HEK293 (cell line): Measurements from ENCODE around the gene MEOX1.
A peak's percentile ranks its signal among the peaks of the same experiment; 100 is the strongest.

Experiments used
- CTCF ChIA-PET: fragments of 350-600 bp; formaldehyde crosslinking; extraction: SDS; loops from one replicate; lab custom pipeline; 2021; ENCODE audit warnings: antibody characterized with exemption; lab: Yijun Ruan, JAX
- POLR2A ChIA-PET: fragments of 300-600 bp; formaldehyde crosslinking; extraction: SDS; loops from one replicate; lab custom pipeline; 2020; ENCODE audit warnings: antibody characterized with exemption, inconsistent platforms; lab: Yijun Ruan, JAX
- H3K27ac ChIP-seq: fragments of 200-500 bp; sonication (Bioruptor generic); 2 replicates; pipeline ENCODE4 v1.5.1; 2014; ENCODE audit warnings: low read depth, low read length, control low read depth, inconsistent platforms; ENCODE audit errors: extremely low read depth
- H3K36me3 ChIP-seq, 2 experiments: fragments of 200-500 bp in 1 of 2; sonication (Bioruptor generic) in 1 of 2; 1 replicate in 1 of 2; 2 replicates in 1 of 2; pipeline ENCODE4 v1.5.1; 2014 to 2017; ENCODE audit warnings: inconsistent platforms in 2 of 2, low read length in 2 of 2; ENCODE audit not compliant: control insufficient read depth in 2 of 2, insufficient read depth in 1 of 2
- H3K4me1 ChIP-seq: fragments of 200-500 bp; sonication (Bioruptor generic); 2 replicates; pipeline ENCODE4 v1.5.1; 2014; ENCODE audit warnings: mild to moderate bottlenecking, low read length, inconsistent platforms; ENCODE audit not compliant: control insufficient read depth, insufficient read depth
- H3K4me3 ChIP-seq: 2 replicates; pipeline ENCODE4 v1.5.1; 2011; ENCODE audit warnings: low read depth, mild to moderate bottlenecking, control low read depth, low read length, moderate library complexity
- H3K9me3 ChIP-seq: fragments of 200-500 bp; sonication (Bioruptor generic); 2 replicates; pipeline ENCODE4 v1.5.1; 2014; ENCODE audit warnings: low read depth, low read length, inconsistent platforms; ENCODE audit not compliant: control insufficient read depth, insufficient read depth
- ATF2 ChIP-seq: fragments of 450-650 bp; formaldehyde crosslinking; IDR thresholded peaks from 2 replicates; pipeline ENCODE4 v1.5.1; 2016; ENCODE audit warnings: missing biosample characterization, missing genetic modification characterization, low read depth
- BCL6B ChIP-seq: fragments of 450-650 bp; formaldehyde crosslinking; IDR thresholded peaks from 2 replicates; pipeline ENCODE4 v1.5.1; 2017; ENCODE audit warnings: missing biosample characterization, missing genetic modification characterization
- FEZF1 ChIP-seq: fragments of 450-650 bp; formaldehyde crosslinking; IDR thresholded peaks from 2 replicates; pipeline ENCODE4 v1.5.1; 2016; ENCODE audit warnings: missing biosample characterization, missing genetic modification characterization
- GLIS1 ChIP-seq: fragments of 450-650 bp; formaldehyde crosslinking; IDR thresholded peaks from 2 replicates; pipeline ENCODE4 v1.5.1; 2016; ENCODE audit warnings: missing biosample characterization, missing genetic modification characterization
- GLIS2 ChIP-seq: fragments of 450-650 bp; formaldehyde crosslinking; IDR thresholded peaks from 2 replicates; pipeline ENCODE4 v1.5.1; 2016; ENCODE audit warnings: missing biosample characterization, missing genetic modification characterization
- KLF17 ChIP-seq: fragments of 450-650 bp; formaldehyde crosslinking; IDR thresholded peaks from 2 replicates; pipeline ENCODE4 v1.5.1; 2016; ENCODE audit warnings: missing biosample characterization, missing genetic modification characterization
- MZF1 ChIP-seq: fragments of 450-650 bp; formaldehyde crosslinking; IDR thresholded peaks from 2 replicates; pipeline ENCODE4 v1.5.1; 2017; ENCODE audit warnings: missing biosample characterization, missing genetic modification characterization, borderline replicate concordance
- SCRT1 ChIP-seq: fragments of 450-650 bp; formaldehyde crosslinking; IDR thresholded peaks from 2 replicates; pipeline ENCODE4 v1.5.1; 2016; ENCODE audit warnings: missing biosample characterization, missing genetic modification characterization, borderline replicate concordance
- SP7 ChIP-seq: fragments of 450-650 bp; formaldehyde crosslinking; IDR thresholded peaks from 2 replicates; pipeline ENCODE4 v1.5.1; 2016; ENCODE audit warnings: missing biosample characterization, missing genetic modification characterization
- WT1 ChIP-seq: fragments of 450-650 bp; formaldehyde crosslinking; IDR thresholded peaks from 2 replicates; pipeline ENCODE4 v1.5.1; 2016; ENCODE audit warnings: missing biosample characterization, missing genetic modification characterization
- ZBTB1 ChIP-seq: fragments of 450-650 bp; formaldehyde crosslinking; IDR thresholded peaks from 2 replicates; pipeline ENCODE4 v1.5.1; 2016; ENCODE audit warnings: missing biosample characterization, missing genetic modification characterization
- ZBTB17 ChIP-seq: fragments of 450-650 bp; formaldehyde crosslinking; IDR thresholded peaks from 2 replicates; pipeline ENCODE4 v1.5.1; 2016; ENCODE audit warnings: missing biosample characterization, missing genetic modification characterization
- ZBTB8A ChIP-seq: fragments of 450-650 bp; formaldehyde crosslinking; IDR thresholded peaks from 2 replicates; pipeline ENCODE4 v1.5.1; 2016; ENCODE audit warnings: missing biosample characterization, missing genetic modification characterization
- ZNF112 ChIP-seq: fragments of 450-650 bp; formaldehyde crosslinking; IDR thresholded peaks from 2 replicates; pipeline ENCODE4 v1.5.0; 2017; ENCODE audit warnings: missing biosample characterization, missing genetic modification characterization
- ZNF138 ChIP-seq: fragments of 450-650 bp; formaldehyde crosslinking; IDR thresholded peaks from 2 replicates; pipeline ENCODE4 v1.5.1; 2016; ENCODE audit warnings: missing biosample characterization, missing genetic modification characterization, borderline replicate concordance
- ZNF146 ChIP-seq: fragments of 450-650 bp; formaldehyde crosslinking; IDR thresholded peaks from 2 replicates; pipeline ENCODE4 v1.5.1; 2016; ENCODE audit warnings: missing biosample characterization, missing genetic modification characterization
- ZNF175 ChIP-seq: fragments of 450-650 bp; formaldehyde crosslinking; IDR thresholded peaks from 2 replicates; pipeline ENCODE4 v1.5.1; 2016; ENCODE audit warnings: missing biosample characterization, missing genetic modification characterization
- ZNF311 ChIP-seq: fragments of 450-650 bp; formaldehyde crosslinking; IDR thresholded peaks from 2 replicates; pipeline ENCODE4 v1.5.1; 2017; ENCODE audit warnings: missing biosample characterization, missing genetic modification characterization, borderline replicate concordance
- ZNF335 ChIP-seq: fragments of 450-650 bp; formaldehyde crosslinking; conservative IDR thresholded peaks from 2 replicates; pipeline ENCODE4 v1.5.1; 2016; ENCODE audit warnings: missing biosample characterization, missing genetic modification characterization
- ZNF350 ChIP-seq: fragments of 450-650 bp; formaldehyde crosslinking; IDR thresholded peaks from 2 replicates; pipeline ENCODE4 v1.5.0; 2017; ENCODE audit warnings: missing biosample characterization, mild to moderate bottlenecking, missing genetic modification characterization
- ZNF394 ChIP-seq: fragments of 450-650 bp; formaldehyde crosslinking; IDR thresholded peaks from 2 replicates; pipeline ENCODE4 v1.5.1; 2016; ENCODE audit warnings: missing biosample characterization, missing genetic modification characterization, mild to moderate bottlenecking, moderate library complexity, borderline replicate concordance
- ZNF416 ChIP-seq: fragments of 450-650 bp; formaldehyde crosslinking; IDR thresholded peaks from 2 replicates; pipeline ENCODE4 v1.5.1; 2016; ENCODE audit warnings: missing biosample characterization, missing genetic modification characterization
- ZNF488 ChIP-seq: fragments of 450-650 bp; formaldehyde crosslinking; IDR thresholded peaks from 2 replicates; pipeline ENCODE4 v1.5.1; 2016; ENCODE audit warnings: missing biosample characterization, missing genetic modification characterization
- ZNF514 ChIP-seq: fragments of 450-650 bp; formaldehyde crosslinking; IDR thresholded peaks from 2 replicates; pipeline ENCODE4 v1.5.1; 2016; ENCODE audit warnings: missing biosample characterization, missing genetic modification characterization
- ZNF580 ChIP-seq: fragments of 450-650 bp; formaldehyde crosslinking; IDR thresholded peaks from 2 replicates; pipeline ENCODE4 v1.5.1; 2016; ENCODE audit warnings: missing biosample characterization, missing genetic modification characterization
- ZNF585B ChIP-seq: fragments of 450-650 bp; formaldehyde crosslinking; IDR thresholded peaks from 2 replicates; pipeline ENCODE4 v1.5.1; 2016; ENCODE audit warnings: missing biosample characterization, missing genetic modification characterization
- ZNF596 ChIP-seq: fragments of 450-650 bp; IDR thresholded peaks from 2 replicates; pipeline ENCODE4 v1.5.0; 2018; ENCODE audit warnings: missing biosample characterization, mild to moderate bottlenecking, missing genetic modification characterization, moderate library complexity
- ZNF600 ChIP-seq: fragments of 450-650 bp; formaldehyde crosslinking; IDR thresholded peaks from 2 replicates; pipeline ENCODE4 v1.5.1; 2016; ENCODE audit warnings: missing biosample characterization, missing genetic modification characterization
- ZNF654 ChIP-seq: fragments of 450-650 bp; formaldehyde crosslinking; IDR thresholded peaks from 2 replicates; pipeline ENCODE4 v1.5.1; 2016; ENCODE audit warnings: low read depth, missing biosample characterization, missing genetic modification characterization
- ZNF660 ChIP-seq: fragments of 450-650 bp; IDR thresholded peaks from 2 replicates; pipeline ENCODE4 v1.5.1; 2018; ENCODE audit warnings: missing biosample characterization, mild to moderate bottlenecking, missing genetic modification characterization
- ZNF768 ChIP-seq: fragments of 450-650 bp; formaldehyde crosslinking; IDR thresholded peaks from 2 replicates; pipeline ENCODE4 v1.5.1; 2018; ENCODE audit warnings: missing biosample characterization, mild to moderate bottlenecking, missing genetic modification characterization
- ZNF785 ChIP-seq: fragments of 450-650 bp; formaldehyde crosslinking; IDR thresholded peaks from 2 replicates; pipeline ENCODE4 v1.5.1; 2016; ENCODE audit warnings: missing biosample characterization, missing genetic modification characterization
- ZNF837 ChIP-seq: fragments of 450-650 bp; formaldehyde crosslinking; IDR thresholded peaks from 2 replicates; pipeline ENCODE4 v1.5.1; 2016; ENCODE audit warnings: missing biosample characterization, missing genetic modification characterization
- ZNF843 ChIP-seq: fragments of 450-650 bp; formaldehyde crosslinking; IDR thresholded peaks from 2 replicates; pipeline ENCODE4 v1.5.1; 2016; ENCODE audit warnings: missing biosample characterization, missing genetic modification characterization
- ZSCAN30 ChIP-seq: fragments of 450-650 bp; IDR thresholded peaks from 2 replicates; pipeline ENCODE4 v1.5.1; 2018; ENCODE audit warnings: missing biosample characterization, mild to moderate bottlenecking, missing genetic modification characterization, moderate library complexity

The MEOX1 gene

GRCh38 chr17:43694081-43694870 lies 32.6 kb upstream of the MEOX1 start:
- ChIA-PET CTCF (interaction anchor here (0.6 to 6.3 kb wide), 43 partner anchors 8 to 382 kb away, joined by 3 to 128 read pairs (median 4); partner anchors contain the start of gene CD300LG), POLR2A (interaction anchor here (0.6 to 2.2 kb wide), 2 partner anchors 65 to 149 kb away, joined by 8 read pairs; partner anchors contain the start of gene SOST)
- no peak overlapping the region for H3K27ac ChIP-seq
- no peaks in the 10 kb centered on the region for H3K36me3 ChIP-seq
- no peak overlapping the region for H3K4me3 ChIP-seq
- H3K9me3 ChIP-seq, result no peaks in the 10 kb centered on the region
- no peaks in the 10 kb centered on the region for H3K4me1 ChIP-seq
- 0 out of 2 replicates have a peak, but pooled peaks have one; percentile 39 for TF ChIP-seq ZNF596 (tag by site-specific recombination)
- TF ChIP-seq ZNF843, result no peak
- peak; percentile 45; the same call in 1 of the 2 replicates for TF ChIP-seq SP7 (tag by site-specific recombination)
- no peak for TF ChIP-seq FEZF1
- TF ChIP-seq ZNF488, result no peak
- TF ChIP-seq ZNF660 (tag by site-specific recombination), result no peak
- peak; percentile 61 for TF ChIP-seq GLIS2 (tag by site-specific recombination)
- no peak for TF ChIP-seq ZNF146 (tag by site-specific recombination)
- peak; percentile 52 for TF ChIP-seq ZNF335 (tag by site-specific recombination)
- TF ChIP-seq ZNF785 (tag by site-specific recombination), result no peak
- no peak for TF ChIP-seq ZNF585B (tag by site-specific recombination)
- no peak for TF ChIP-seq ZNF138 (tag by site-specific recombination)
- TF ChIP-seq ZNF580 (tag by site-specific recombination), result no peak
- no peak for TF ChIP-seq ZNF350 (tag by site-specific recombination)
- TF ChIP-seq KLF17 (tag by site-specific recombination), result no peak
- TF ChIP-seq ZNF175 (tag by site-specific recombination), result no peak
- peak; percentile 74; the same call in 1 of the 2 replicates for TF ChIP-seq ZNF600 (tag by site-specific recombination)
- TF ChIP-seq BCL6B (tag by site-specific recombination), result no peak
- no peak for TF ChIP-seq MZF1
- TF ChIP-seq ZBTB1 (tag by site-specific recombination), result no peak
- peak; percentile 95 for TF ChIP-seq GLIS1
- TF ChIP-seq ZNF837 (tag by site-specific recombination), result no peak
- TF ChIP-seq ZNF654 (tag by site-specific recombination), result peak; percentile 96
- TF ChIP-seq ZSCAN30 (tag by site-specific recombination), result peak; percentile 32; the same call in 1 of the 2 replicates
- TF ChIP-seq ZBTB17 (tag by site-specific recombination), result peak; percentile 35; the same call in 1 of the 2 replicates
- TF ChIP-seq SCRT1 (tag by site-specific recombination), result no peak
- TF ChIP-seq ZBTB8A (tag by site-specific recombination), result peak; percentile 39; the same call in 1 of the 2 replicates
- TF ChIP-seq ATF2 (tag by site-specific recombination), result no peak
- no peak for TF ChIP-seq ZNF311 (tag by site-specific recombination)
- no peak for TF ChIP-seq ZNF514 (tag by site-specific recombination)
- no peak for TF ChIP-seq ZNF416 (tag by site-specific recombination)
- TF ChIP-seq ZNF112 (tag by site-specific recombination), result no peak
- TF ChIP-seq ZNF768, result no peak
- TF ChIP-seq WT1 (tag by site-specific recombination), result no peak
- peak; percentile 38; the same call in 1 of the 2 replicates for TF ChIP-seq ZNF394 (tag by site-specific recombination)
